ENCODE measurements around the gene ACSS1.

GRCh38 chr20:25020901-25021301 lies 37.0 kb downstream of the ACSS1 start:
- no peak for TF ChIP-seq CTCF (IDR thresholded peaks at IDR 0.05)
- no peak for TF ChIP-seq POLR2A (IDR thresholded peaks at IDR 0.05)
